NK-92 (cell line): ENCODE results near the gene ST7.

Experiments
- DNase-seq: peaks from one replicate; lab custom pipeline; 2025; ENCODE audit not compliant: unreplicated experiment; lab: John Stamatoyannopoulos, UW

ST7 gene

GRCh38 chr7:117061751-117062150 lies 108.5 kb downstream of the ST7 start:
- no peak for DNase-seq

GRCh38 chr7:117062300-117062699 lies 109.0 kb downstream of the ST7 start:
- DNase-seq = no peak

GRCh38 chr7:117064688-117065087 lies 111.4 kb downstream of the ST7 start:
- no peak for DNase-seq

GRCh38 chr7:117065571-117066150 lies 112.4 kb downstream of the ST7 start:
- DNase-seq = no peak

GRCh38 chr7:117066668-117067067 lies 113.4 kb downstream of the ST7 start:
- DNase-seq = no peak

GRCh38 chr7:117067340-117067739 lies 114.0 kb downstream of the ST7 start:
- DNase-seq = no peak

GRCh38 chr7:117068511-117069145 lies 115.3 kb downstream of the ST7 start:
- no peak for DNase-seq

GRCh38 chr7:117069379-117069778 lies 116.1 kb downstream of the ST7 start:
- DNase-seq = no peak

- DNase-seq = no peak
Measured at GRCh38 chr7:117071551-117071950, 118.2 kb downstream of the ST7 start.

- DNase-seq = no peak
Measured at GRCh38 chr7:117072620-117073118, 119.4 kb downstream of the ST7 start.

GRCh38 chr7:117074378-117074777 lies 121.1 kb downstream of the ST7 start:
- DNase-seq = no peak

GRCh38 chr7:117075934-117076333 lies 122.6 kb downstream of the ST7 start:
- no peak for DNase-seq

- no peak for DNase-seq
Measured at GRCh38 chr7:117076426-117076943, 123.2 kb downstream of the ST7 start.

GRCh38 chr7:117077658-117078057 lies 124.4 kb downstream of the ST7 start:
- DNase-seq = no peak

- no peak for DNase-seq
Measured at GRCh38 chr7:117082647-117083046, 129.3 kb downstream of the ST7 start.

- DNase-seq = no peak
Measured at GRCh38 chr7:117083648-117084047, 130.3 kb downstream of the ST7 start.

GRCh38 chr7:117084286-117084685 lies 131.0 kb downstream of the ST7 start:
- no peak for DNase-seq

GRCh38 chr7:117085275-117085674 lies 132.0 kb downstream of the ST7 start:
- no peak for DNase-seq

- DNase-seq = no peak
Measured at GRCh38 chr7:117085769-117086463, 132.6 kb downstream of the ST7 start.

GRCh38 chr7:117086788-117087187 lies 133.5 kb downstream of the ST7 start:
- DNase-seq = no peak

GRCh38 chr7:117087639-117088396 lies 134.5 kb downstream of the ST7 start:
- DNase-seq = no peak
